Middle frontal gyrus (tissue), 1 donor: ENCODE measurements around the gene PPIAL4G.
"Not testable (repeated sequence)": the region's sequence is repeated elsewhere in the genome, so short reads cannot be mapped to it uniquely, and the experiment has no call there.

Source experiments
- DNase-seq: peaks from one replicate; pipeline ENCODE4 v3.0.0-alpha.2; 2015; ENCODE audit warnings: low spot score; ENCODE audit errors: extremely low spot score

PPIAL4G gene

DNA sequence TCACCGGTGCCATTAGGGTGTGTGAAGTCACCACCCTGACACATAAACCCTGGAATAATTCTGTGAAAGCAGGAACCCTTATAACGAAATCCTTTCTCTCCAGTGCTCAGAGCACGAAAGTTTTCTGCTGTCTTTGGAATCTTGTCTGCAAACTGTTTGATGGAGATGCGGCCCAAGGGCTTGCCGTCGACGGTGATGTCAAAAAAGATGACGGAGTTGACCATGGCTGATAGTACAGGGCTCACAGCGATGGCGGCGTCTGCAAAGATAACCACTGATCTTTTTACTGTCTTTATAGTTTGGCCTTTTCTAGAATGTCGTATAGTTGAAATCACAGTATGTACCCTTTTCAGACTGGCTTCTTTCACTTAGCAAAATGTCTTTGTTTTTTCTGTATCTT lies at the start of gene PPIAL4G:
TSS of gene PPIAL4G (minus strand) at position 274 of the 400 bp plus-strand sequence. CDS start at position 224, 50 bp downstream.
- DNase-seq = not testable (repeated sequence)

GRCh38 chr1:148532158-148532557 lies 49.1 kb upstream of the PPIAL4G start:
- not testable (repeated sequence) for DNase-seq

- DNase-seq = not testable (repeated sequence)
These were observed 46.0 kb upstream of the PPIAL4G start for GRCh38 chr1:148529101-148529567.

DNA sequence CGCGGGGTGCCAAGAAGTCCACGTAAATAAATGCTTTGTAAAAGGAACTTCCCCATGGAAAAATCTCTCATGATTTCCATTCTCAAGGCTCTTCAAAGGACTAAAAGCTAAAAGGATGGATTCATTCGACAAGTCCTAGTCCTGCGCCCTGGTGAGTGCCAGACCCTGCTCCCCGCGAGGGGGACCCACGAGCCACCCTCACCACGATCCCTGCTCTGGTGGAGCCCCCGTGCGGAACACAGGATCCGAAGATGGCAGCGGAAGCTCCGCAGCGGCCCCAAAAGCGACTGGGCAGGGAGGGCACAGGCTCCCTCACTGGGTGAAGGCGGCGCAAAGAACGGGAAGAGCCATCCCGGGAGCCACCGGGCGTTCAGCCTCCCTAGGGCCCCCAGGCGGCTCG lies 45.5 kb upstream of the PPIAL4G start:
- DNase-seq = not testable (repeated sequence)

- not testable (repeated sequence) for DNase-seq
These were observed 43.5 kb upstream of the PPIAL4G start for GRCh38 chr1:148526587-148526986.

- not testable (repeated sequence) for DNase-seq
These were observed 40.4 kb upstream of the PPIAL4G start for GRCh38 chr1:148523205-148524144.

- DNase-seq = peak; percentile 62
These were observed 39.6 kb upstream of the PPIAL4G start for GRCh38 chr1:148522561-148523204.

DNA sequence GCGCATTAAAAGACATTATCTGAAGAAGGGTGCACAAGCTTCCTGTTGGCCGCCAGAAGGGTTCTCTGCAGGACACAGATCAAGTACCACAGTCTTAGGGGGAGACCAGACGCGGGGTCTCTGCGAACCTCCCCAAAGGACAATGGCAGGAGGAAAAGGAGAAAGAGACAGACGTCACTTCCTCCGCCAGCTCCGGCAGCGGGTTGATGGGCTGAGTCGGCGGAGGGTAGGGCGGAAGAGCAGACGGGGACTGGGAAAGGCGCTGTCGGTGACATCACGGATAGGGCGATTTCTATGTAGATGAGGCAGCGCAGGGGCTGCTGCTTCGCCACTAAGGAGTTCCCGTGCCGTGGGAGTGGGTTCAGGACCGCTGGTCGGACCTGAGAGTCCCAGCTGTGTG lies 39.0 kb upstream of the PPIAL4G start:
- peak; percentile 37 for DNase-seq

GRCh38 chr1:148514310-148514709 lies 31.2 kb upstream of the PPIAL4G start:
- DNase-seq = not testable (repeated sequence)

GRCh38 chr1:148512571-148513184 lies 29.6 kb upstream of the PPIAL4G start:
- DNase-seq = not testable (repeated sequence)

DNA sequence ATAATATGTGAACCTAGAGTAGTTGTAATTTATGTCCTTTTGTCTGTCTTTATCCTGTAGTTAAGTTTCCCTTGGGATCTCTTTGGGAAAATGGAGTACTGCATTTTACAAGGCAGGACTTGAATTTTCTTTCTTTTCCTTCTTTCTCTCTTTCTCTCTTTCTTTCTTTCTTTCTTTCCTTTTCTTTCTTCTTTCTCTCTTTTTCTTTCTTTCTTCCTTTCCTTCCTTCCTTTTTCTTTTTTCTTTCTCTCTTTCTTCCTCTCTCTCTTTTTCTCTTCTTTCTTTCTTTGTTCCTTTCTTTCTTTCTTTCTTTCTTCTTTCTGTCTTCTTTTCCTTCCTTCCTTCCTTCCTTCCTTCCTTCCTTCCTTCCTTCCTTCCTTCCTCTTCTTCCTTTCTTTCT lies 10.8 kb upstream of the PPIAL4G start:
- not testable (repeated sequence) for DNase-seq

DNA sequence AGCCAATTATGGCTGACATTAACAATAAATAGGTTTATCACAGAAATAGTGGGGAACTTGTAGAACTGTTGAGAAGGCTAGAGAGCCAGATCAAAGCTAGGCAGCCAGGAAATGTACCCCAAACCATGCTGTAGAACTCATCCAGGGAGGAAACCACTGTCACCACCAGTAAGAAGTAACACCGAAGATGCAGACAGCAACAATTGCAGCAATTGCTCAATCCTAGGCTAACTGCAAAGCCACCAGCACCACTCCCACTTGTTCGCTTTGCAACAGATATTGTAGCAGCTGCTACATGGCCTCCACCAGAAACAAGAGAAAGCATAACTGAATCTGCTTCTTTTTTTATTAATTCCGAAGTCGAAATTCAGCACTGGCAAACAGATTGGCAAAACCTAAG lies 2.0 kb downstream of the PPIAL4G start:
- not testable (repeated sequence) for DNase-seq

GRCh38 chr1:148459694-148460093 lies 23.4 kb downstream of the PPIAL4G start:
- DNase-seq = not testable (repeated sequence)

DNA sequence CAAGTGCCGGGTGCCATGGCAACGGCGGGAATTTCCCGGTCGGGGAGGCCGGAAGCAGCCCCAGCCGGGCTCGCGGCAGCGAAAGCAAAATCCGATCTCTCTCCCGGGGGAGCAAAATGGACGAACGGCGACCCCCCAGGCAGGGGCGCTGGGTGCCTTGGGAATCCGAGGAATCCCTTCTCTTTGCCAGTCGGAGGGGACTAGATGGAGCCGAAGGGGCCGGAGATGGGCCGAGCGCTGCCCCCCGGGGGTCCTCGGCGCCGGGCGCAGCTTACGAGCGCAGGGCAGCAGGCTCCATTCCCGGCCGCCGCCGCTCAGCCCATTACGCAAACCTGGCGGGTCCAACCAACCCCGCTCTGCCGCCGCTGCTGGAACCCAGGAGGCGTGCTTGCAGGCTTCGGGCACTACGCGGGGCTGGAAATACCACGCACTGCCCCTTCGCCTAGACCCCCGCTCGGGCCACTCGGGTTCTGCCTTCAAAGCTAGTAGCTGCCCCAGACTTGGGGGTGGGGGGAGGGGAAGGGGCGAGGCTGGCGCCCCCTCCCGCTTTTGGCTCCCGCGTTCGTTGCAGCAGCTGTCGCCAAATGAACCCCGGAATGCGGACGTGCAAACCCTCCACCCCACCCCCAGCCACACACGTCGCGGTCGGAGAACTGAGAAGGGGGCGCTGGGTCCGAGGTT lies 24.1 kb downstream of the PPIAL4G start:
- not testable (repeated sequence) for DNase-seq

DNA sequence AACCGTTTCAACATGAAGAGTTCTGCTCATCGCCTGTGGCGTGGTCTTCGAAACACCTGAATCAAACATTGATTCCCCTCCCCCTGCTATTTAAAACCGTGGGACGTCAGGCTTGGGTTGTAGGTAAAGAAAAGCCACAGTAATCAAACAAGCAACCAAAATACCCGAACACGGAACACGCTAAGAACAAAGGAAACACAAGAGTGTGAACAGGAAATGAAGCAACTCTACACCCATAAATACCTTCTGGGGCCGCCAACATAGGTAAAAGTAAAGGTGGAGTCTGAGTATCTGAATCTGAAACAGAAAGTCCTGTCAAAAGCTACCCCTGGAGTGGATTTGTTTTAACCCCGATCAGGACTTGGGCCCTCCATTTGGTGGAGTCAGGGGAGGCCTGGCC lies 24.7 kb downstream of the PPIAL4G start:
- DNase-seq = not testable (repeated sequence)

DNA sequence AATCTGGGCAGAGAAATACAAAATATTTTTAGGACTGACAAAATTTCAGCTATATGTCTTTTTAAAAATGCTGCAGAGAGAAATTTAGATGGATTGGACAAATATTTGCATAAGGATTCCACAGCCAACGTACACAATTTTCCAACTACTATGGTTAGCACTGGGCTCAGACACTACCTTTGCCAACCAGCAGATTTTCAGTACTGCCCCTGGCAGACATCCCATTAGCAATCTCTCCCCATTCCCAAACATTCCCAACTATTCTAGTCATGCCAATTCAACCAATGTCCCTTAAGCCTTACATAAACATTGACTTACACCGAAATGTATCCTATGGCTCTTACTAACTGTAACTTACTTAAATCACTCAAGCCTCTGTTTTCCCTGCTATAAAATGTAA lies 30.3 kb downstream of the PPIAL4G start:
- not testable (repeated sequence) for DNase-seq

GRCh38 chr1:148439654-148440325 lies 43.3 kb downstream of the PPIAL4G start:
- not testable (repeated sequence) for DNase-seq

GRCh38 chr1:148435406-148435805 lies 47.7 kb downstream of the PPIAL4G start:
- DNase-seq = no peak

DNA sequence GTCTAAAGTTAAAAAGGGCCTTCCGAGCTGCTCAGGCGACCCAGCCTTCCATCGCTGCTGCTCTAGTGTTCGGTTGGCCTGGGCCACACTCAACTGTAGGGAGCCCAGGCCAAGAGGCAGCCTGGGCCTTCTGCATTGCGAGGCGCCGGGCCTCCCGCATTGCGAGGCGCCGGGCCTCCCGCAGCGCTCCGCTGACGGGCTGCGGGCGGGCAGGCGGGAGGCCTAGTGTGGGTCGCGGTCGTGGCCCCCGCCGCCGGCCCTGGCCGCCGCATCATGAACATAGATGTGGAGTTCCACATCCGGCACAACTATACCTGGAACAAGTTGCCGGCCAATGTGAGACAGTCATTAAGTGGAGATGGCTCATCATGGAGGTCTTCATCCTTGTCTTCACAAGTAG lies 48.3 kb downstream of the PPIAL4G start:
- DNase-seq = no peak

GRCh38 chr1:148432916-148433317 lies 50.2 kb downstream of the PPIAL4G start:
- DNase-seq = not testable (repeated sequence)
